Osteocyte (in vitro differentiated cells): Measurements from ENCODE around the gene CPLX1. TPM values are rescaled to one million over a fixed set of nuclear protein-coding genes. Genes with fewer than 3 reads are reported as not detected.

Experiments
- DNase-seq: peaks from one replicate; pipeline ENCODE4 v3.0.0; 2021; ENCODE audit warnings: mixed read lengths; ENCODE audit not compliant: unreplicated experiment; ENCODE audit errors: extremely low spot score
- H3K27ac Mint-ChIP-seq: one replicate; pipeline ENCODE4 v1.8.0; 2021; ENCODE audit warnings: mild to moderate bottlenecking, mixed read lengths; ENCODE audit not compliant: unreplicated experiment
- H3K27me3 Mint-ChIP-seq: one replicate; pipeline ENCODE4 v1.8.0; 2021; ENCODE audit warnings: mixed read lengths; ENCODE audit not compliant: unreplicated experiment
- H3K36me3 Mint-ChIP-seq: one replicate; pipeline ENCODE4 v1.8.0; 2021; ENCODE audit warnings: mixed read lengths; ENCODE audit not compliant: unreplicated experiment
- H3K4me1 Mint-ChIP-seq: one replicate; pipeline ENCODE4 v1.8.0; 2021; ENCODE audit warnings: mixed read lengths; ENCODE audit not compliant: unreplicated experiment
- H3K4me3 Mint-ChIP-seq: one replicate; pipeline ENCODE4 v1.8.0; 2021; ENCODE audit warnings: mild to moderate bottlenecking, moderate library complexity, mixed read lengths; ENCODE audit not compliant: unreplicated experiment
- H3K9me3 Mint-ChIP-seq: one replicate; pipeline ENCODE4 v1.8.0; 2021; ENCODE audit warnings: mixed read lengths; ENCODE audit not compliant: unreplicated experiment
- CTCF ChIP-seq: fragments of 200-600 bp; sonication (generic); IDR thresholded peaks from 2 replicates; pipeline ENCODE4 v1.5.0; 2021; ENCODE audit warnings: antibody characterized with exemption, mild to moderate bottlenecking, moderate library complexity
- total RNA-seq: library from RNA; stranded (reverse); gene quantifications from 2 replicates; pipeline ENCODE4 v1.2.1, GENCODE V29; 2021

The CPLX1 gene
- total RNA-seq, 1 donor from 2014 or later: not detected

- H3K27me3 Mint-ChIP-seq: no peaks in the 10 kb centered on the region
- H3K9me3 Mint-ChIP-seq: no peaks in the 10 kb centered on the region
- DNase-seq: no peak
- no peak overlapping the region for H3K27ac Mint-ChIP-seq
- no peak overlapping the region for H3K4me3 Mint-ChIP-seq
- TF ChIP-seq CTCF: no peak
- no peaks in the 10 kb centered on the region for H3K4me1 Mint-ChIP-seq
- peaks cover 47% of the 10 kb centered on the region for H3K36me3 Mint-ChIP-seq
Measured at GRCh38 chr4:855880-856224, 29.9 kb upstream of the CPLX1 start.

GRCh38 chr4:854356-854755 lies 28.4 kb upstream of the CPLX1 start:
- Mint-ChIP-seq H3K4me3 (no peak overlapping the region), H3K9me3 (no peaks in the 10 kb centered on the region), H3K36me3 (peaks cover 43% of the 10 kb centered on the region), H3K27me3 (no peaks in the 10 kb centered on the region), H3K4me1 (no peaks in the 10 kb centered on the region), H3K27ac (no peak overlapping the region)
- no peak for DNase-seq
- TF ChIP-seq CTCF: no peak

- Mint-ChIP-seq H3K4me3 (no peak overlapping the region), H3K4me1 (no peaks in the 10 kb centered on the region), H3K27me3 (no peaks in the 10 kb centered on the region), H3K36me3 (peaks cover 43% of the 10 kb centered on the region), H3K27ac (no peak overlapping the region), H3K9me3 (no peaks in the 10 kb centered on the region)
- no peak for DNase-seq
- TF ChIP-seq CTCF: no peak
Measured at GRCh38 chr4:853416-853781, 27.5 kb upstream of the CPLX1 start.

GRCh38 chr4:851701-852430 lies 25.9 kb upstream of the CPLX1 start:
- Mint-ChIP-seq H3K36me3 (peaks cover 37% of the 10 kb centered on the region), H3K27me3 (no peaks in the 10 kb centered on the region), H3K4me3 (no peak overlapping the region), H3K4me1 (no peaks in the 10 kb centered on the region), H3K27ac (no peak overlapping the region), H3K9me3 (no peaks in the 10 kb centered on the region)
- no peak for DNase-seq
- TF ChIP-seq CTCF: no peak

GRCh38 chr4:850323-850945 lies 24.5 kb upstream of the CPLX1 start:
- DNase-seq: no peak
- H3K27me3 Mint-ChIP-seq: no peaks in the 10 kb centered on the region
- H3K9me3 Mint-ChIP-seq: no peaks in the 10 kb centered on the region
- H3K27ac Mint-ChIP-seq: no peak overlapping the region
- H3K36me3 Mint-ChIP-seq: peaks cover 30% of the 10 kb centered on the region
- no peak for TF ChIP-seq CTCF
- H3K4me1 Mint-ChIP-seq: peaks cover 5% of the 10 kb centered on the region
- H3K4me3 Mint-ChIP-seq: no peak overlapping the region
